NCI-H2029 treated with DMSO at 0.1 percent for 48 hours (cell line): ENCODE results near the gene EEF2KMT.

ENCODE experiments used
- DNase-seq: peaks from one replicate; lab custom pipeline; 2025; lab: John Stamatoyannopoulos, UW

EEF2KMT gene

DNA sequence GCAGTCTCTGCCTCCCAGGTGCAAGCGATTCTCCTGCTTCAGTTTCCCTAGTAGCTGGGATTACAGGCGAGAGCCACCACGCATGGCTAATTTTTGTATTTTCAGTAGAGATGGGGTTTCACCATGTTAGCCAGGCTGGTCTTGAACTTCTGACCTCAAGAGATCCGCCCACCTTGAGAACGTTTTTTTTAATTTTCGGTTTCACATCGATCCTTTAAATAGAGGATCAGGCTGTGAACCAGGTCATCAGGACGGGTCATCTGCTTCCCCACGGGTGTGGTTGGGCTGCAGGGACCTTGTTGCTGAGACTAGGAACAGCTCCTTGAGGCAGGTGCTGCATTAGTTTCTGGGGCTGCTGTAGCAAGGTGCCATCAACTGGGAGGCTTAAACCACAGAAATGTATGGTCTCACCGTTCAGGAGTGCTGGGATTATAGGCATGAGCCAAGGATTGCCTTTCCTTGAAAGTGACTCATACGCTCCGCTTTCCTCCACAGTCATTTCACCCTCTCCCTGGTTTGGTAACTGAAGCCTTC lies 55.9 kb downstream of the EEF2KMT start:
- no peak for DNase-seq

DNA sequence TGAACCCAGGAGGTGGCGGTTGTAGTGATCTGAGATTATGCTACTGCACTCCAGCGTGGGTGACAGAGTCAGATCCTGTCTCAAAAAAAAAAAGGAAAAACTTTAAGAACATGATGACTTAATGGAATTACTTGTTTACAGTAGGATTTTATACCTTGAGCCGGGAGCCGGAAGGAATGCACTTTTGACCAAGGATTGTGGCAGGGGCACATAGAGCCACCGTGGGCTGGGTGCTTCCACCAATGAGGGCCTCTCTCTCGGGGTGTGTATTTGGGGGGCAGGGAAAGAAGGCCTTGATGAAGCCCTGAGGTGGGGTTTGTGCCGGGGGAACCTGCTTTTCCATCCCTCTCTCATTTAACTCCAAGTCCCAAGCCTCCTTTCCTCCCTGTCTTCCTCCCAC lies 57.1 kb downstream of the EEF2KMT start:
- no peak for DNase-seq

DNA sequence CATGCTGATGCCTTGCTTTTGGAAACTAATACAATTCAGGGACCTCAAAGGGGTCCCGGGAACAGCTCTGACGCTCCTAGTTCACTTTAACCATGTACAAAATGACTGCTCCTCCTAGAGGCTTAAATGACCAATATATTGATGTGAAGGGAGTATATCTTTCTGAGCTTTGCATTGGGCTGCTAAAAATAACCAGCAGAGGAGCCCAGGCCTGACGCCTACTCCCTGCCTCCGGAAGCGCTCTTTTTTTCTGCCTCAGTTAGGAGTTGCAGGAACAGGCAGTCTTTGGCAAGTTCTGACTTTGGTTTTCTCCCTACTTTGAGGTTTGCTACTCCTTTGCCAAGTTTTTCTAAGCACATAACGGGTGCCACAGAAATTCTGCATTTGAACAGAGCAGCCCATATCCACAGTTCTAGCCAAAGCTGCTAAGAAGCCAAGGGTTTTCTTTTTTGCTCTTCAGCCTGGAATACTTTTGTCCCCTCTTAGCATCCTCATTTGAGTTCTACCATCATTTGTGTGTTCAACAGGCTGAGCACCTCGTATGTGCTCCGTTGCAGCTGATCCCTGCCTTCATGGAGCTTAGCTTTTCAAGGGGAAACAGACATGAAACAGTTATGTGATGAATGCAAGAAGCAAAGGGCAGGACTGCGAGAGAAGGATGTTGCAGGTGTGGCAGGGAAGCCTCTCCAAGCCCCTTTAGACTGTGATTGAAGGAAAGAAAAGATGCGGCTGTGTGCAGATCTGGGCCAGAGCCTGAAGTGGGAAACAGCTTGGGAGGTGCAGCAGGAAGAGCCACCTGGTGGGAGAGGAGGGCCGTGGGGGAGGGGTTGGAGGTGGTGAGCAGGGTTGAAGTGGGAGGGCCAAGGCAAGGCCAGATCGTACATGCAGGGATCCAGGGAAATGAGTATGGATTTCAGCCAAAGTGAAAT lies 61.1 kb downstream of the EEF2KMT start:
- DNase-seq, result no peak

DNA sequence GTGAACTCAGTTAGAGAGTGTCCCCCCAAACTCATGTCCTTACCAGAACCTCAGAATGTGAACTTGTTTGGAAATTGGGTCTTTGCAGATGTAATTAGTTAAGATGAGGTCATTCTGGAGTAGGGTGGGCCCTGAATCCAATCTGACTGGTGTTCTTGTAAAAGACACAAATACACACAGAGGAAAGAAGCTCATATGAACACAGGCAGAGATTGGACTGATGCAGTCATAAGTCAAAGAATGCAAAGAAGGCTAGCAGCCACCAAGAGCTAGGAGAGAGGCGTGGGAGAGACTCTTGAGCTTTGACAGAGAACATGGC lies 61.7 kb downstream of the EEF2KMT start:
- no peak for DNase-seq
